ENCODE measurements around the gene IRF2BP2. TPM values are rescaled to one million over a fixed set of nuclear protein-coding genes. Genes with fewer than 3 reads are reported as not detected.

Gene IRF2BP2
- total and polyA plus RNA-seq, 2 of the 13 experiments (the other 11 are each of a cell fraction or from before 2014, with no cell fraction given) = 140 to 147 TPM

- TF ChIP-seq TAF15 (IDR thresholded peaks at IDR 0.05; ENCODE audit: low read depth, low read length, poor library complexity, severe bottlenecking) (no peak), MED13 (CRISPR knock-in tag; IDR thresholded peaks at IDR 0.05) (peak; percentile 95), NFE2 (CRISPR knock-in tag; IDR thresholded peaks at IDR 0.05) (no peak), KDM4B (CRISPR knock-in tag; IDR thresholded peaks at IDR 0.05) (no peak), ZXDC (CRISPR knock-in tag; IDR thresholded peaks at IDR 0.05) (no peak), MAFF (IDR thresholded peaks at IDR 0.05; ENCODE audit: low read depth, low read length) (no peak), ZNF883 (CRISPR knock-in tag; IDR thresholded peaks at IDR 0.05; ENCODE audit: not compliant biosample characterization) (no peak), KAT7 (CRISPR knock-in tag; IDR thresholded peaks at IDR 0.05; ENCODE audit: borderline replicate concordance) (no peak; the same call in 1 of the 2 replicates), ZFP90 (CRISPR knock-in tag; IDR thresholded peaks at IDR 0.05; ENCODE audit: borderline replicate concordance) (no peak), TCF7 (IDR thresholded peaks at IDR 0.05; ENCODE audit: low read depth) (peak; percentile 71), NR0B2 (CRISPR knock-in tag; IDR thresholded peaks at IDR 0.05) (no peak), DR1 (CRISPR knock-in tag; IDR thresholded peaks at IDR 0.05) (peak; percentile 88), ISX (CRISPR knock-in tag; conservative IDR thresholded peaks at IDR 0.05) (no peak), ZNF30 (CRISPR knock-in tag; IDR thresholded peaks at IDR 0.05) (no peak), ZNF263 (CRISPR knock-in tag; IDR thresholded peaks at IDR 0.05) (no peak), ZNF550 (CRISPR knock-in tag; IDR thresholded peaks at IDR 0.05; ENCODE audit: borderline replicate concordance) (no peak), ZFP1 (CRISPR knock-in tag; IDR thresholded peaks at IDR 0.05) (0 out of 2 replicates have a peak, but pooled peaks have one; percentile 58), ZNF784 (CRISPR knock-in tag; IDR thresholded peaks at IDR 0.05; ENCODE audit: borderline replicate concordance) (no peak), ZNF280D (CRISPR knock-in tag; IDR thresholded peaks at IDR 0.05) (no peak), SMC3 (IDR thresholded peaks at IDR 0.05; ENCODE audit: low read length) (peak; percentile 28; the same call in 1 of the 2 replicates), HBP1 (CRISPR knock-in tag; IDR thresholded peaks at IDR 0.05; ENCODE audit: low read depth) (no peak), IRF2 (CRISPR knock-in tag; IDR thresholded peaks at IDR 0.05) (peak; percentile 63; the same call in 1 of the 2 replicates)
Observed at GRCh38 chr1:234619794-234620247, 9.8 kb upstream of the IRF2BP2 start (continued).

Data from HepG2 (cell line).